ENCODE measurements around the gene NDUFV1.

GRCh38 chr11:67581469-67581868 is 25.3 kb upstream of the NDUFV1 start:
- TF ChIP-seq CTCF (IDR thresholded peaks at IDR 0.05) (no peak), POLR2A (IDR thresholded peaks at IDR 0.05) (no peak)
